ENCODE measurements around the gene TMEM131L. TPM values are rescaled to one million over a fixed set of nuclear protein-coding genes. Genes with fewer than 3 reads are reported as not detected.

Gene TMEM131L
- polyA plus RNA-seq, 3 donors, result 11.2 to 58.3 (median 26.0) TPM

DNA sequence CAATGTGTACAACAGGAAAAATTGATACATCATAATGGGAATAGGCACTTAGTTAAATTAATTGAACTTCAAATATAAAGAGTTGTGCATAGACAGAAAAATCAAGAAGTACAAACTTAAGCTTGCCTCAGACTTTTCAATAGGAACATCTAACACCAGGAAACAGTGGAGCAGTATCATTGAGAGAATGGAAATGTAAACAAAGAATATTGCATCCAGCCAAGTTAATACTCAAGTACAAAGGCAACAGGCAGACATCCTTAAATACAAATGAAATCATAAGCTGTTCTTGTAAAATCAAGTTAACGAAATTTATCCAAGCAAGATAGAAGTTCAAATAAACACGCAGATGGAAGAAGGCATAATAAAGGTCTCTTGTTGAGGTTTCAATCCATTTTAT lies 146.7 kb downstream of the TMEM131L start:
- Histone ChIP-seq H3K36me3 (replicated peaks in 1 of 2; ENCODE audit: control insufficient read depth in 1 of 2, insufficient read depth in 2 of 2, low read length in 2 of 2) (peaks cover 84 to 99% of the 10 kb centered on the region in 2 donors), H3K9ac (ENCODE audit: insufficient read depth, low read length, poor library complexity, severe bottlenecking) (no peak overlapping the region), H3K4me3 (replicated peaks in 1 of 3; ENCODE audit: low read depth in 2 of 3, low read length in 3 of 3) (no peak overlapping the region), H4K20me1 (ENCODE audit: insufficient read depth, low read length) (peaks cover 79% of the 10 kb centered on the region), H3K9me3 (replicated peaks in 1 of 2; ENCODE audit: control insufficient read depth in 1 of 2, insufficient read depth in 1 of 2, low read length in 2 of 2) (peaks cover 0 to 4% of the 10 kb centered on the region in 2 donors), H3K27ac (ENCODE audit: low read depth in 1 of 2, low read length in 2 of 2) (no peak overlapping the region), H3K4me2 (replicated peaks; ENCODE audit: extremely low read depth, low read length, poor library complexity, severe bottlenecking) (no peak overlapping the region), H3K27me3 (ENCODE audit: control insufficient read depth in 2 of 2, insufficient read depth in 2 of 2, low read length in 2 of 2) (no peaks in the 10 kb centered on the region), H3K4me1 (ENCODE audit: control insufficient read depth in 1 of 2, insufficient read depth in 2 of 2, low read length in 2 of 2) (no peaks in the 10 kb centered on the region), H2AFZ (ENCODE audit: insufficient read depth, low read depth, low read length, poor library complexity, severe bottlenecking) (no peak overlapping the region), H3K79me2 (ENCODE audit: insufficient read depth, low read length) (no peaks in the 10 kb centered on the region)
- peak overlapping the region in 1 of 7 donors; percentile 13 for H3K27ac Mint-ChIP-seq
- peaks cover 4% of the 10 kb centered on the region for H3K4me1 Mint-ChIP-seq
- H3K4me3 Mint-ChIP-seq, result no peak overlapping the region
- no peak for DNase-seq
- no CpG with 5 or more reads among the region's 2 CpGs for WGBS (ENCODE audit: insufficient coverage)
- peaks cover 4 to 13% (median 6%) of the 10 kb centered on the region in 7 donors for H3K9me3 Mint-ChIP-seq
- peaks cover 90 to 92% of the 10 kb centered on the region in 2 donors for H3K36me3 Mint-ChIP-seq
- intact Hi-C loops (cut with micrococcal nuclease), result no loop called here
- TF ChIP-seq, protein P1, sequence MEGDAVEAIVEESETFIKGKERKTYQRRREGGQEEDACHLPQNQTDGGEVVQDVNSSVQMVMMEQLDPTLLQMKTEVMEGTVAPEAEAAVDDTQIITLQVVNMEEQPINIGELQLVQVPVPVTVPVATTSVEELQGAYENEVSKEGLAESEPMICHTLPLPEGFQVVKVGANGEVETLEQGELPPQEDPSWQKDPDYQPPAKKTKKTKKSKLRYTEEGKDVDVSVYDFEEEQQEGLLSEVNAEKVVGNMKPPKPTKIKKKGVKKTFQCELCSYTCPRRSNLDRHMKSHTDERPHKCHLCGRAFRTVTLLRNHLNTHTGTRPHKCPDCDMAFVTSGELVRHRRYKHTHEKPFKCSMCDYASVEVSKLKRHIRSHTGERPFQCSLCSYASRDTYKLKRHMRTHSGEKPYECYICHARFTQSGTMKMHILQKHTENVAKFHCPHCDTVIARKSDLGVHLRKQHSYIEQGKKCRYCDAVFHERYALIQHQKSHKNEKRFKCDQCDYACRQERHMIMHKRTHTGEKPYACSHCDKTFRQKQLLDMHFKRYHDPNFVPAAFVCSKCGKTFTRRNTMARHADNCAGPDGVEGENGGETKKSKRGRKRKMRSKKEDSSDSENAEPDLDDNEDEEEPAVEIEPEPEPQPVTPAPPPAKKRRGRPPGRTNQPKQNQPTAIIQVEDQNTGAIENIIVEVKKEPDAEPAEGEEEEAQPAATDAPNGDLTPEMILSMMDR (IDR thresholded peaks at IDR 0.05), result no peak
- H3K27me3 Mint-ChIP-seq (ENCODE audit: low read depth in 3 of 3), result peaks cover 0 to 4% (median 0%) of the 10 kb centered on the region in 3 donors

DNA sequence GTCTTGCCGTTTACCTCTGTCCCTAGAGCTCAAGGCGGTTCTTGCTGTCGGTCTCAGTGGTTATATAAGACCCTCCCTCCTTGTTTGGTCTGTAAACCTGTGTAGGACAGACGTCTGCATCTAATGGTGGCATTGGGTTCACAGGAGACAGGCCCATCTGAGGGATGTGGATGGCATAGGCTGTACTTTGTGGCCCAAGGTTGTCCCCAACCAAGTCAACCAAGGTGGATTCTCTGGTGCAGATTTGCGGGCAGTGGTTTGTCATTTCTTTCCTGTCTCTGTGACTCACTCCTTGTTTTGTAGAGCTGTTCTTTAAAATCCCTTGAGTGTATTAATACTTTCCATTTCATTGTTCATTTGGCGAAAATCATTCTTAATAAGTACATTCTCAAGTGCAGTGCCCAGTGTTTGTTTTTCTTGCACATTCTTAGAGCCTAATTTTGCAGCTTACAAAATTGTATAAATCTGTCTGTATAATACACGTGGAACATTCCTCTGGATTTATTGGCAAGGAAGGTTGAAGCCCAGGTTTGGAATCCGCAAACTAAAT lies 149.9 kb downstream of the TMEM131L start:
- intact Hi-C loops (cut with micrococcal nuclease), result no loop called here
- Histone ChIP-seq H3K9me3 (replicated peaks in 1 of 2; ENCODE audit: control insufficient read depth in 1 of 2, insufficient read depth in 1 of 2, low read length in 2 of 2) (no peaks in the 10 kb centered on the region), H3K4me1 (ENCODE audit: control insufficient read depth in 1 of 2, insufficient read depth in 2 of 2, low read length in 2 of 2) (peaks cover 7% of the 10 kb centered on the region in 2 donors), H3K9ac (ENCODE audit: insufficient read depth, low read length, poor library complexity, severe bottlenecking) (no peak overlapping the region), H3K4me2 (replicated peaks; ENCODE audit: extremely low read depth, low read length, poor library complexity, severe bottlenecking) (no peak overlapping the region), H3K27ac (ENCODE audit: low read depth in 1 of 2, low read length in 2 of 2) (no peak overlapping the region), H3K79me2 (ENCODE audit: insufficient read depth, low read length) (no peaks in the 10 kb centered on the region), H4K20me1 (ENCODE audit: insufficient read depth, low read length) (peaks cover 78% of the 10 kb centered on the region), H2AFZ (ENCODE audit: insufficient read depth, low read depth, low read length, poor library complexity, severe bottlenecking) (no peak overlapping the region), H3K27me3 (ENCODE audit: control insufficient read depth in 2 of 2, insufficient read depth in 2 of 2, low read length in 2 of 2) (no peaks in the 10 kb centered on the region), H3K36me3 (replicated peaks in 1 of 2; ENCODE audit: control insufficient read depth in 1 of 2, insufficient read depth in 2 of 2, low read length in 2 of 2) (peaks cover 85 to 93% of the 10 kb centered on the region in 2 donors), H3K4me3 (replicated peaks in 1 of 3; ENCODE audit: low read depth in 2 of 3, low read length in 3 of 3) (no peak overlapping the region)
- no peak for DNase-seq
- WGBS (ENCODE audit: insufficient coverage), result 100% methylated on average over 4 of the region's 8 CpGs
- Mint-ChIP-seq H3K9me3 (peaks cover 0 to 3% (median 0%) of the 10 kb centered on the region in 7 donors), H3K4me1 (peaks cover 18% of the 10 kb centered on the region), H3K36me3 (peaks cover 77 to 83% of the 10 kb centered on the region in 2 donors), H3K4me3 (no peak overlapping the region), H3K27ac (peak overlapping the region in 1 of 7 donors; percentile 15), H3K27me3 (ENCODE audit: low read depth in 3 of 3) (peaks cover 0 to 4% (median 0%) of the 10 kb centered on the region in 3 donors)
- TF ChIP-seq, protein P1 (IDR thresholded peaks at IDR 0.05), result no peak

All from CD14-positive monocyte (primary cell).